OCI-LY7 (cell line): ENCODE results near the gene CNTLN. TPM values are rescaled to one million over a fixed set of nuclear protein-coding genes. Genes with fewer than 3 reads are reported as not detected.

Source experiments
- Bru-seq: library from RNA; stranded (reverse); fragments of 400-500 nt; gene quantifications from one replicate; lab custom pipeline; 2021; lab: Mats Ljungman, UMichigan
- BruChase-seq, 2 experiments: library from RNA; stranded (reverse); fragments of 400-500 nt; gene quantifications; one replicate each; lab custom pipeline; 2021; lab: Mats Ljungman, UMichigan
- BruUV-seq: library from RNA; stranded (reverse); fragments of 400-500 nt; replicated peaks from 2 replicates; lab custom pipeline; 2021; lab: Mats Ljungman, UMichigan
- CTCF ChIA-PET: fragments of 300-600 bp; sonication (Branson Sonifier 250); formaldehyde crosslinking; loops from one replicate; lab custom pipeline; 2022; ENCODE audit warnings: antibody characterized with exemption; ENCODE audit not compliant: unreplicated experiment; lab: Charles Lee
- POLR2A ChIA-PET: fragments of 300-600 bp; sonication (Branson Sonifier 250); formaldehyde crosslinking; loops from one replicate; lab custom pipeline; 2022; ENCODE audit warnings: antibody characterized with exemption; lab: Charles Lee
- DNase-seq: peaks from one replicate; pipeline ENCODE4 v3.0.0-alpha.2; 2015; ENCODE audit warnings: low spot score
- H2AFZ ChIP-seq: fragments of 200-600 bp; sonication (generic), shearing (Covaris generic); 2 replicates; pipeline ENCODE4 v1.6.1; 2014; ENCODE audit warnings: mild to moderate bottlenecking, antibody characterized with exemption, low read length, moderate library complexity
- H3K27ac ChIP-seq: fragments of 200-600 bp; sonication (generic); 2 replicates; pipeline ENCODE4 v1.5.1; 2014; ENCODE audit warnings: mixed run types, low read depth, mild to moderate bottlenecking, moderate library complexity, low read length, inconsistent platforms; ENCODE audit not compliant: poor library complexity, severe bottlenecking
- H3K36me3 ChIP-seq: fragments of 200-600 bp; sonication (generic); 2 replicates; pipeline ENCODE4 v1.6.1; 2014; ENCODE audit warnings: mild to moderate bottlenecking, antibody characterized with exemption, low read length, moderate library complexity, mixed read lengths; ENCODE audit not compliant: insufficient read depth
- H3K4me1 ChIP-seq: fragments of 200-600 bp; sonication (generic); 2 replicates; pipeline ENCODE4 v1.5.1; 2014; ENCODE audit warnings: mild to moderate bottlenecking, low read length; ENCODE audit not compliant: insufficient read depth, poor library complexity, severe bottlenecking
- H3K4me2 ChIP-seq: fragments of 200-600 bp; sonication (generic); 2 replicates; pipeline ENCODE4 v1.6.1; 2014; ENCODE audit warnings: mild to moderate bottlenecking, low read length
- H3K4me3 ChIP-seq: fragments of 200-600 bp; sonication (generic); 2 replicates; pipeline ENCODE4 v1.5.1; 2014; ENCODE audit warnings: mild to moderate bottlenecking, low read depth, low read length; ENCODE audit not compliant: poor library complexity, severe bottlenecking
- H3K79me2 ChIP-seq: fragments of 200-600 bp; sonication (generic); 2 replicates; pipeline ENCODE4 v1.6.1; 2016; ENCODE audit warnings: low read depth, mild to moderate bottlenecking, low read length, moderate library complexity, mixed read lengths; ENCODE audit not compliant: insufficient read depth
- H3K9me2 ChIP-seq: fragments of 200-600 bp; sonication (generic); 2 replicates; pipeline ENCODE4 v1.6.1; 2016; ENCODE audit warnings: mild to moderate bottlenecking, low read length, mixed read lengths; ENCODE audit not compliant: insufficient read depth
- H3K9me3 ChIP-seq: fragments of 200-600 bp; sonication (generic); 2 replicates; pipeline ENCODE4 v1.6.1; 2014; ENCODE audit warnings: mild to moderate bottlenecking, mixed run types, low read length, mixed read lengths
- H4K20me1 ChIP-seq: fragments of 200-600 bp; sonication (generic); 2 replicates; pipeline ENCODE4 v1.6.1; 2014; ENCODE audit warnings: mild to moderate bottlenecking, antibody characterized with exemption, low read length, moderate library complexity, mixed read lengths; ENCODE audit not compliant: insufficient read depth
- CTCF ChIP-seq: fragments of 200-600 bp; sonication (generic); conservative IDR thresholded peaks from 2 replicates; pipeline ENCODE4 v1.5.1; 2014; ENCODE audit warnings: mild to moderate bottlenecking, antibody characterized with exemption, low read length, moderate library complexity, mixed read lengths
- EZH2phosphoT487 ChIP-seq: fragments of 200-600 bp; sonication (generic); IDR thresholded peaks from 2 replicates; pipeline ENCODE4 v1.6.1; 2018; ENCODE audit warnings: low read depth, borderline replicate concordance, mild to moderate bottlenecking, mixed run types, antibody characterized with exemption, low read length, moderate library complexity, mixed read lengths
- intact Hi-C: fragments of 100-400 bp; cut with micrococcal nuclease; formaldehyde crosslinking; loops from one replicate; pipeline ENCODE4 v1.10.0; 2022; ENCODE audit not compliant: unreplicated experiment
- long read RNA-seq: library from polyadenylated mRNA; stranded (forward); transcript quantifications from one replicate; pipeline ENCODE4 v2.0.0, GENCODE V29; 2022
- total RNA-seq, 2 experiments: library from RNA; depleted of rRNA in 1 of 2; stranded (reverse); fragments of >200 nt in 1 of 2; shearing (Covaris generic) in 1 of 2; gene quantifications; 2 replicates each; pipeline ENCODE4 v1.2.3, GENCODE V29; 2014 to 2022

Gene CNTLN, protein sequence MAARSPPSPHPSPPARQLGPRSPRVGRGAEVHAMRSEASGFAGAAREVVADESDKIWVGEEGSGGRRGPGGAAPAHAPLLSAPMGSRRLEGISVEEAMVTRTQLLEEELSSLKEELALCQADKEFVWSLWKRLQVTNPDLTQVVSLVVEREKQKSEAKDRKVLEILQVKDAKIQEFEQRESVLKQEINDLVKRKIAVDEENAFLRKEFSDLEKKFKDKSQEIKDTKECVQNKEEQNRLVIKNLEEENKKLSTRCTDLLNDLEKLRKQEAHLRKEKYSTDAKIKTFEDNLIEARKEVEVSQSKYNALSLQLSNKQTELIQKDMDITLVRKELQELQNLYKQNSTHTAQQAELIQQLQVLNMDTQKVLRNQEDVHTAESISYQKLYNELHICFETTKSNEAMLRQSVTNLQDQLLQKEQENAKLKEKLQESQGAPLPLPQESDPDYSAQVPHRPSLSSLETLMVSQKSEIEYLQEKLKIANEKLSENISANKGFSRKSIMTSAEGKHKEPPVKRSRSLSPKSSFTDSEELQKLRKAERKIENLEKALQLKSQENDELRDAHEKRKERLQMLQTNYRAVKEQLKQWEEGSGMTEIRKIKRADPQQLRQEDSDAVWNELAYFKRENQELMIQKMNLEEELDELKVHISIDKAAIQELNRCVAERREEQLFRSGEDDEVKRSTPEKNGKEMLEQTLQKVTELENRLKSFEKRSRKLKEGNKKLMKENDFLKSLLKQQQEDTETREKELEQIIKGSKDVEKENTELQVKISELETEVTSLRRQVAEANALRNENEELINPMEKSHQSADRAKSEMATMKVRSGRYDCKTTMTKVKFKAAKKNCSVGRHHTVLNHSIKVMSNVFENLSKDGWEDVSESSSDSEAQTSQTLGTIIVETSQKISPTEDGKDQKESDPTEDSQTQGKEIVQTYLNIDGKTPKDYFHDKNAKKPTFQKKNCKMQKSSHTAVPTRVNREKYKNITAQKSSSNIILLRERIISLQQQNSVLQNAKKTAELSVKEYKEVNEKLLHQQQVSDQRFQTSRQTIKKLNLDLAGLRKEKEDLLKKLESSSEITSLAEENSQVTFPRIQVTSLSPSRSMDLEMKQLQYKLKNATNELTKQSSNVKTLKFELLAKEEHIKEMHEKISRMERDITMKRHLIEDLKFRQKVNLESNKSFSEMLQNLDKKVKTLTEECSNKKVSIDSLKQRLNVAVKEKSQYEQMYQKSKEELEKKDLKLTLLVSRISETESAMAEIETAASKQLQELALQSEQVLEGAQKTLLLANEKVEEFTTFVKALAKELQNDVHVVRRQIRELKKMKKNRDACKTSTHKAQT (N-terminal part only)
- total RNA-seq (2014; rRNA removed; shearing (Covaris generic)) (not detected in 2 replicates), total RNA-seq (2022) (not detected in 2 replicates), Bru-seq, nascent RNA (percentile 3 among the genes with signal in this experiment), BruChase-seq, experiment 1, labeled RNA remaining after a 6-hour chase (percentile 3 among the genes with signal in this experiment), BruChase-seq, experiment 2, labeled RNA remaining after a 2-hour chase (percentile 4 among the genes with signal in this experiment)
- long read RNA-seq, result 0 reads

- H3K4me2 ChIP-seq, result peak within 1 kb of the TSS; percentile 9; the same call in 1 of the 2 replicates
- no peaks in the 10 kb centered on the region for H3K79me2 ChIP-seq
- no TSS peak for BruUV-seq
- intact Hi-C loops, result no loop called here
- TF ChIP-seq EZH2phosphoT487, result no peak
- TF ChIP-seq CTCF, result no peak
- no peak for DNase-seq
- no peak within 1 kb of the TSS for H2AFZ ChIP-seq
- no peaks in the 10 kb centered on the region for H3K9me3 ChIP-seq
- H3K4me1 ChIP-seq, result no peaks in the 10 kb centered on the region
- H3K27ac ChIP-seq, result no peak within 1 kb of the TSS
- no peaks in the 10 kb centered on the region for H3K9me2 ChIP-seq
- POLR2A ChIA-PET, result no interaction called here
- H3K4me3 ChIP-seq, result no peak within 1 kb of the TSS
- H4K20me1 ChIP-seq, result no peaks in the 10 kb centered on the region
- H3K36me3 ChIP-seq, result no peaks in the 10 kb centered on the region
- CTCF ChIA-PET, result no interaction called here
Measured at GRCh38 chr9:17134396-17135294, at the start of gene CNTLN. TSS of gene CNTLN (plus strand) at chr9:17135040. CDS start at chr9:17135066, 26 bp downstream.

DNA sequence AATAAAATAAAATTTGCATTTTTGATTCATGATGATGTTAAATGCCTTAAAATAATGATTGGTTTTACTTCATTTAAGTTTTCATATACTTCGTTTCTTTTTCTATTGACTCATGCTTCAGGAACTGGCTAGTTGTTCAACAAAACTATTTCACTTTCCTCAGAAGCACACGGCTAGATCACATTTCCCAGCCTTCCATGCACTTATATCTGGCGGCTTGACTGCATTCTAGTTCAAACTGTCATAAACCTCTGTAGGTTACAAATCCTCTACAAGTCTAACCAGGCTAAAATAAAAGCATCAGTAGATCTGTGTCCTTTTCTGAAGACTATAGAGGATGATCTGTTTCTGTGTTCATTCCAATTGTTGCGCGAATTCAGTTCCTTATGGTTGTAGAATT, 46.3 kb upstream of the CNTLN start:
- no peak for TF ChIP-seq CTCF
- no peak for TF ChIP-seq EZH2phosphoT487
- Histone ChIP-seq H3K79me2 (no peaks in the 10 kb centered on the region), H3K27ac (no peak overlapping the region), H4K20me1 (no peaks in the 10 kb centered on the region), H2AFZ (no peak overlapping the region), H3K9me2 (no peaks in the 10 kb centered on the region), H3K36me3 (no peaks in the 10 kb centered on the region), H3K4me2 (no peak overlapping the region), H3K4me1 (no peaks in the 10 kb centered on the region), H3K4me3 (no peak overlapping the region), H3K9me3 (no peaks in the 10 kb centered on the region)
- POLR2A ChIA-PET, result interaction anchor here (0.7 kb wide), 1 partner anchor 35 kb away, joined by 3 read pairs; no protein-coding TSS in a partner anchor
- intact Hi-C loops, result no loop called here
- CTCF ChIA-PET, result no interaction called here
- no peak for DNase-seq
- no TSS peak for BruUV-seq
